D721Med (cell line): ENCODE measurements around the gene BAIAP2L1.

Experiments
- DNase-seq: peaks from one replicate; pipeline ENCODE4 v3.0.0; 2011; ENCODE audit warnings: low spot score; ENCODE audit not compliant: insufficient read length
- FAIRE-seq: peaks from 2 replicates; lab custom pipeline; 2011; peaks lifted over from hg19 to GRCh38; lab: Jason Lieb, UNC
- TF ChIP-seq, protein P1 (sequence below): IDR thresholded peaks from 2 replicates; pipeline ENCODE4 v1.5.1; 2012; ENCODE audit warnings: mild to moderate bottlenecking, control low read depth; ENCODE audit not compliant: insufficient read depth; ENCODE audit errors: missing control alignments

Gene BAIAP2L1

DNA sequence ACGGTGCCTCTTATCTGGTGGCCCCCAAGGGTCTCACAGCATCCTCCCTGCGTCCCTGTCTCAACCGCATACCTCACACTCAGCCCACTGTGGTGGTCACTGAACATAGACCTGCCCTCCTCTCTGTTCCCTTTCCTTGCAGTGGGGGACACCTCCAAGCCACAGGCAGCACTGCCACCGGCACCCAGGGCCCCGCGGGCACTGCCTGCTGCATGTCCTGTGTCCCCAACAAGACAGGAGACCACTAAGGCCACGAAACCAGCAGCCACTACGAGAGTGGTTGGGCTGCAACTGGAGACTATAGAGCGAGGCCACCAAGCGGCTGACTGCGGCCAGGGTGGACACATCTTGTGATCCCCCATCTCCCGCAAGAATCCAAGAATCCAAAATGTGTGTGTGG lies 104.1 kb downstream of the BAIAP2L1 start:
- no peak for DNase-seq
- FAIRE-seq = no peak
- TF ChIP-seq, protein P1, sequence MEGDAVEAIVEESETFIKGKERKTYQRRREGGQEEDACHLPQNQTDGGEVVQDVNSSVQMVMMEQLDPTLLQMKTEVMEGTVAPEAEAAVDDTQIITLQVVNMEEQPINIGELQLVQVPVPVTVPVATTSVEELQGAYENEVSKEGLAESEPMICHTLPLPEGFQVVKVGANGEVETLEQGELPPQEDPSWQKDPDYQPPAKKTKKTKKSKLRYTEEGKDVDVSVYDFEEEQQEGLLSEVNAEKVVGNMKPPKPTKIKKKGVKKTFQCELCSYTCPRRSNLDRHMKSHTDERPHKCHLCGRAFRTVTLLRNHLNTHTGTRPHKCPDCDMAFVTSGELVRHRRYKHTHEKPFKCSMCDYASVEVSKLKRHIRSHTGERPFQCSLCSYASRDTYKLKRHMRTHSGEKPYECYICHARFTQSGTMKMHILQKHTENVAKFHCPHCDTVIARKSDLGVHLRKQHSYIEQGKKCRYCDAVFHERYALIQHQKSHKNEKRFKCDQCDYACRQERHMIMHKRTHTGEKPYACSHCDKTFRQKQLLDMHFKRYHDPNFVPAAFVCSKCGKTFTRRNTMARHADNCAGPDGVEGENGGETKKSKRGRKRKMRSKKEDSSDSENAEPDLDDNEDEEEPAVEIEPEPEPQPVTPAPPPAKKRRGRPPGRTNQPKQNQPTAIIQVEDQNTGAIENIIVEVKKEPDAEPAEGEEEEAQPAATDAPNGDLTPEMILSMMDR = no peak

DNA sequence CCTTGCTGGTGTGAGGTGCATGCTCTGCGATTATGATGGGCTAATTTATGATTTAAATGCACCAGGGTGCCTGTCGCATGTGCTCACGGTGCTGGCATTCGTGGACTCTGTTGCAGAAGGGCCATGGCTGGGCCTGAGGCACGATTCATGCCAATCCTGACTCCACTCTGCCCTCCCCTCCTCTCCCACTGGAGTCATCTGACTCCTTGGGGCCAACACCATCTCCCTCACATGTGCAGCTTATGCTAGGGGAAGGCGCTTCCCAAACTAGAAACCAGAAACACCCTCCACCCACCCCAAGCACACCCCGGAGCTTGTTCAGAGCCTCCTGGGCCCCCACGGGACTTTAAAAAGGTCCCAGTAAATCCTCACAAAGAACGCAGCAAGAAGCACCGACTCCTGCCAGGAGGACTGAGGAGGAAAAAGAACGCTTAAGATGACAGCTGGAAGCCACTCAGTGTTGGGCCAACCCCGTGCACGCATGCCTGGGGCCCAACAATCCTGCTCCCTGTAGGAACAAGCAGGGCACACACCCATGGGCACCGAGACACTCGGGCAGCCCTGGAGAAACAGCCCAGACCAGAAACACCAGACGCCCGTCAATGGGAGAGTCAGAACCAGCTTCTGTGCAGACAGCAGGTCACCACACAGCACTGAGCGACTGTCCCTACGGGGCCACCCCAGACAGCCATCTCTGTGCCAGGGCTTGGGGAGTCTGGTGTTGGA lies 105.3 kb downstream of the BAIAP2L1 start:
- TF ChIP-seq, protein P1 = no peak
- FAIRE-seq = no peak
- no peak for DNase-seq

DNA sequence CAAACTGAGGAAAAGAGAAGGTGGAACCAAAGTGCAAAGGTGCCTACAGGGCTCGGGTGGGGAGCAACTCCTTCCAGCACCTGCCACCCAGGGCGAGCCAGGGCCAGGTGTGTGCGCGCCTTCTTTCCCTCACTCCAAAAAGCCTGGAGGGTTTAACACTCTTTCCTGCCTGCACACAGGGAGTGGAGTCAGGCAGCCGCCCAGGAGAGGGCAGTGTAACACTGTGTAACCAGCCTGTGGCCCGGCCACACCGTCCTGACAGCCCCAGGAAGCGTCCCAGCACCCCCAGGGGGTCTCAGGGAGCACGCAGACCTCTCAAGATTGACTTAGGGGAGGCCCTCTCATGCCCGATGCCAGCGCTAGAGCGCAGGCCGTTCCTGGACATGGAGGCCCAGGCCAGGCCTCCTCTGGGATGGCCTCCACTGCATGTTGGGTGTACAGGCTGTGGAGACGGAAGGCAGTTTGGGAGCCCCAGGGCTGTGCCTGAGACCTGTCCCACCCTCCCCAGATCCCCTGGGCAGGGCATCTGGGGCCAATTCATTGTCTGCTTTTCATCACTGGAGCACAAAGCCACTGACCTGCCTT lies 106.0 kb downstream of the BAIAP2L1 start:
- no peak for FAIRE-seq
- TF ChIP-seq, protein P1 = peak; percentile 71
- peak; percentile 73 for DNase-seq

DNA sequence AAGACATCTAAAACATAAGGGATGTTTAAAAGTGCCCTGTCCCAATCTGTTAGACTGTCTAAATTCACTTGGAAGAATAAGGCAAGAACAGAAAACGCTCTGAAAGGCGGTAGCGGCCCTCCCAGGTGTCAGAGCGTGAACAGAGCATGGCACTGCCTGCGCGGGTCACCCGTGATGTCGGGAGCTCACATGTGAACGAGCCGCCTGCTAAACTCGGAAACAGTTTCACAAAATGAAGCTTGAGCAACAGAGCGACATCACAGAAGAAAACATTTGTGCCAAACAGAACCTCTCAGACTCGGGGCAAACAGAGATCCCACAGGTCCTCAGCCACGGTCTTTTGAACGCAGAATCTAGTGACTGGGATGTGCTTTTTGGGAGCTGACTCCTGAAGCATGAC lies 106.6 kb downstream of the BAIAP2L1 start:
- no peak for FAIRE-seq
- no peak for DNase-seq
- TF ChIP-seq, protein P1 = no peak

DNA sequence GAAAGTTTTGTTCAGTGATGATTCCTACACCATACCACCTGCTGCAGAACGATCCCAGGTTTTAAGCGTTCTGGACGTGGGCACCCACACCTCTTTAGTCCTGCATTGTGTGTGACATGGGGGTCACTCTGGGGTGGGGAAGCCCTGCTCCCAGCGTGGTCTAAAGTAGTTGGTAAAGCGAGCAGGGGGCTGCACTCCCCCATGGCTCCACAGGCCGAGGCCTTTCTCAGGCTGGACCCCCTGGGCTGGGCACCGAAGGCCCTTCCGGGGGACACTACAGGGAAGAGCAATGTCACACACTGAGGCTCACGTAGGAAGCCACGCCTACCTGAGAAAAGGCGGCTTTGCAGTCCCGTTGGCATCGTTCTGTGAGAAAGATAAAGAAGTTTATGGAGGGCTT lies 107.1 kb downstream of the BAIAP2L1 start:
- FAIRE-seq = no peak
- TF ChIP-seq, protein P1 = no peak
- no peak for DNase-seq

DNA sequence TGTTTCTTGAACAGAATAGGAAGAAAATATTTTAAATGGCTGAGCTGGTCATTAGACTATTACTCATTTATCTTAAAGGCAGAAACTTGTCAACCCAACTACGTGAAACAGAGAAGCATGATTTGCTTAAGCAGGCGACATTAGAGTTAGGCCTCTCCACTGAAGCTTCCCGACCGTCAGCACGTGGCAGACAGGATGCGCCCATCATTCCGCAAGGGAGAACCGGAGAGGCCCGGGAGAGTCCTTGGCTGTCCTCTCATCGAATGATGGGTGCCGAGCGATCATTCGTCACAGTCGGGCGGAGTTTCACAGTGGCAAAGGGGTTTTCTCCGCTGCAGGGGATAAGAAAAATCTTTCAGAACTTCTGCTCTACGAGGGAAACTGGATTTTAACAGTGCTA lies 107.6 kb downstream of the BAIAP2L1 start:
- DNase-seq (no peak), FAIRE-seq (no peak)
- TF ChIP-seq, protein P1 = no peak

DNA sequence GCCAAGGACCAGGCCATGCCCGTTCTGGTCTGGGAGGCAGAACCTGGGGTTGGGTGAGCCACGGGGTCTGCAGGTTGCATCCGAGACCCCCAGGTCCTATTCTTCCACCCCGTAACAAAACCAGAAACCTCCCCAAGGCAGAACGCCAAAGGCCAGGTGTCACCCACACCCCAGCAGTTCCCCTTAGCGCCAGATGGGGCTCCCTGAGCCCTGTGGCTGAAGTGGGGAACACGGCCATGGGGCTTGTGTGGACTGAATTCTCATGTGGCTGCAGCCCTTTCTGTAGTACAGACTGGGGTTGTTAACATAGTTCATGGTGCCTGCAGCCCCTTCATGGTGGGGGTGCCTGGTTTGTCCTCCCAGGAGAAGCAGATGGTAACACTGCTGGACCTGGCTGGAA lies 109.2 kb downstream of the BAIAP2L1 start:
- DNase-seq = no peak
- TF ChIP-seq, protein P1 = no peak
- no peak for FAIRE-seq
